ENCODE results near the gene HNRNPL. TPM values are rescaled to one million over a fixed set of nuclear protein-coding genes. Genes with fewer than 3 reads are reported as not detected.

HNRNPL gene
- total and polyA plus RNA-seq, 2 donors, result 198 to 269 TPM

- WGBS, result 93% methylated on average over 19 of the region's 19 CpGs
- H3K36me3 ChIP-seq (ENCODE audit: control insufficient read depth in 2 of 2, insufficient read depth in 2 of 2, low read length in 1 of 2), result peaks cover 76 to 83% of the 10 kb centered on the region in 2 donors
- no peaks in the 10 kb centered on the region for H3K27me3 ChIP-seq (ENCODE audit: control insufficient read depth in 2 of 2, insufficient read depth in 1 of 2, low read length in 1 of 2)
- H3K27ac ChIP-seq (ENCODE audit: low read depth in 1 of 2, low read length in 1 of 2), result no peak overlapping the region
- no peaks in the 10 kb centered on the region for H3K9me3 ChIP-seq (ENCODE audit: control insufficient read depth in 2 of 2, insufficient read depth in 1 of 2, low read length in 1 of 2)
- H3K4me1 ChIP-seq (ENCODE audit: control insufficient read depth in 2 of 2, insufficient read depth in 2 of 2, low read length in 2 of 2), result peaks cover 7 to 21% of the 10 kb centered on the region in 2 donors
- no peak for DNase-seq (ENCODE audit: low read depth in 6 of 9, low spot score in 9 of 9)
- H3K4me3 ChIP-seq (ENCODE audit: low read length in 2 of 2), result no peak overlapping the region
Observed at GRCh38 chr19:38838208-38838985, 11.4 kb downstream of the HNRNPL start.

DNA sequence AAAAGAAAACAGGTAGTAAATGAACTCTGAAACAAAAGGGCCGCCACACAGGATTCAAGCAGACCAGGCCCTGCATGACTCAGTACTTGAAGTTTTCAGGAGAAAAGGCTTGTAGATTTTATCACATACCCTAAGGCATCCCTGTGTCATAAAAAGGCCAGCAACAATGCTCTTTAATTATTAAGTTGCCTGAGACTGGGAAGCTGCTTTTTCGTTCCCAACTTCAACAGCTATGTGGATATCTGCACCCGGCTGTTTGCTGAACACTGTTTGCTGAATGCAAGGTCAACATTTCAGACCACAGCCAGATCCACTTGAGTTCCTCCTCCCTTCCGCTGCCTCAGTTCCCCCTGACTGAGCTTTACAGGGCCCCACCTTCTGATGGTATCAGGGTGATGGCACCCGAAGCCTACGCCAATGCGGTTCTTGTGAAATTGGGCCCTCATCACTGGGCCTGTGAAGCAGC, 12.1 kb downstream of the HNRNPL start:
- no peak overlapping the region for H3K4me3 ChIP-seq (ENCODE audit: low read length in 2 of 2)
- no peak overlapping the region for H3K27ac ChIP-seq (ENCODE audit: low read depth in 1 of 2, low read length in 1 of 2)
- no peaks in the 10 kb centered on the region for H3K27me3 ChIP-seq (ENCODE audit: control insufficient read depth in 2 of 2, insufficient read depth in 1 of 2, low read length in 1 of 2)
- no peak for DNase-seq (ENCODE audit: low read depth in 6 of 9, low spot score in 9 of 9)
- peaks cover 69 to 76% of the 10 kb centered on the region in 2 donors for H3K36me3 ChIP-seq (ENCODE audit: control insufficient read depth in 2 of 2, insufficient read depth in 2 of 2, low read length in 1 of 2)
- no peaks in the 10 kb centered on the region for H3K9me3 ChIP-seq (ENCODE audit: control insufficient read depth in 2 of 2, insufficient read depth in 1 of 2, low read length in 1 of 2)
- 98% methylated on average over 7 of the region's 7 CpGs for WGBS
- peaks cover under 1 to 14% of the 10 kb centered on the region in 2 donors for H3K4me1 ChIP-seq (ENCODE audit: control insufficient read depth in 2 of 2, insufficient read depth in 2 of 2, low read length in 2 of 2)

- H3K27ac ChIP-seq (ENCODE audit: low read depth in 1 of 2, low read length in 1 of 2), result no peak overlapping the region
- H3K4me1 ChIP-seq (ENCODE audit: control insufficient read depth in 2 of 2, insufficient read depth in 2 of 2, low read length in 2 of 2), result peaks cover 0 to 11% of the 10 kb centered on the region in 2 donors
- H3K36me3 ChIP-seq (ENCODE audit: control insufficient read depth in 2 of 2, insufficient read depth in 2 of 2, low read length in 1 of 2), result peaks cover 64 to 70% of the 10 kb centered on the region in 2 donors
- no peak overlapping the region for H3K4me3 ChIP-seq (ENCODE audit: low read length in 2 of 2)
- WGBS, result 98% methylated on average over 6 of the region's 6 CpGs
- DNase-seq (ENCODE audit: low read depth in 6 of 9, low spot score in 9 of 9), result no peak
- no peaks in the 10 kb centered on the region for H3K9me3 ChIP-seq (ENCODE audit: control insufficient read depth in 2 of 2, insufficient read depth in 1 of 2, low read length in 1 of 2)
- H3K27me3 ChIP-seq (ENCODE audit: control insufficient read depth in 2 of 2, insufficient read depth in 1 of 2, low read length in 1 of 2), result no peaks in the 10 kb centered on the region
Observed at GRCh38 chr19:38836983-38837626, 12.7 kb downstream of the HNRNPL start.

GRCh38 chr19:38836159-38836982, 13.4 kb downstream of the HNRNPL start:
- 97% methylated on average over 8 of the region's 8 CpGs for WGBS
- H3K4me3 ChIP-seq (ENCODE audit: low read length in 2 of 2), result no peak overlapping the region
- no peaks in the 10 kb centered on the region for H3K27me3 ChIP-seq (ENCODE audit: control insufficient read depth in 2 of 2, insufficient read depth in 1 of 2, low read length in 1 of 2)
- no peak for DNase-seq (ENCODE audit: low read depth in 6 of 9, low spot score in 9 of 9)
- H3K36me3 ChIP-seq (ENCODE audit: control insufficient read depth in 2 of 2, insufficient read depth in 2 of 2, low read length in 1 of 2), result peaks cover 56 to 63% of the 10 kb centered on the region in 2 donors
- no peaks in the 10 kb centered on the region for H3K9me3 ChIP-seq (ENCODE audit: control insufficient read depth in 2 of 2, insufficient read depth in 1 of 2, low read length in 1 of 2)
- no peak overlapping the region for H3K27ac ChIP-seq (ENCODE audit: low read depth in 1 of 2, low read length in 1 of 2)
- peaks cover 0 to 3% of the 10 kb centered on the region in 2 donors for H3K4me1 ChIP-seq (ENCODE audit: control insufficient read depth in 2 of 2, insufficient read depth in 2 of 2, low read length in 2 of 2)

DNA sequence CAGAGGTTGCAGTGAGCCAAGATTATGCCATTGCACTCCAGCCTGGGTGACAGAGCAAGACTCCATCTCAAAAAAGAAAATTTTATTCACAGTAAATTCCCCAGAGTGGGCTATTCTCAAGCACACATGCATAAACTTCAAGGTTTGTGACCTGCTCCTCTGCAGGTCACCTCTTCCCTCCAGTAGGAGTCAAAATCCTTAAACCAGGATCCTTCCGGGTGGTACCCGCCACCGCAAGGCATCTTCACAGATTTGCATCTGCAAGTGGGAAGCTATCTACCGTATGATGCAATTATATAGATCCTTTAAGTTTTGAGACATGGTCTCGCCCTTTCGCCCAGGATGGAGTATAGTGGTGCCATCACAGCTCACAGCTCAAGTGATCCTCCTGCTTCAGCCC, 15.2 kb downstream of the HNRNPL start:
- no peaks in the 10 kb centered on the region for H3K27me3 ChIP-seq (ENCODE audit: control insufficient read depth in 2 of 2, insufficient read depth in 1 of 2, low read length in 1 of 2)
- H3K4me3 ChIP-seq (ENCODE audit: low read length in 2 of 2), result no peak overlapping the region
- no peak overlapping the region for H3K27ac ChIP-seq (ENCODE audit: low read depth in 1 of 2, low read length in 1 of 2)
- peaks cover 2 to 10% of the 10 kb centered on the region in 2 donors for H3K4me1 ChIP-seq (ENCODE audit: control insufficient read depth in 2 of 2, insufficient read depth in 2 of 2, low read length in 2 of 2)
- WGBS, result 99% methylated on average over 6 of the region's 6 CpGs
- peaks cover 46% of the 10 kb centered on the region in 2 donors for H3K36me3 ChIP-seq (ENCODE audit: control insufficient read depth in 2 of 2, insufficient read depth in 2 of 2, low read length in 1 of 2)
- no peak for DNase-seq (ENCODE audit: low read depth in 6 of 9, low spot score in 9 of 9)
- H3K9me3 ChIP-seq (ENCODE audit: control insufficient read depth in 2 of 2, insufficient read depth in 1 of 2, low read length in 1 of 2), result no peaks in the 10 kb centered on the region

DNA sequence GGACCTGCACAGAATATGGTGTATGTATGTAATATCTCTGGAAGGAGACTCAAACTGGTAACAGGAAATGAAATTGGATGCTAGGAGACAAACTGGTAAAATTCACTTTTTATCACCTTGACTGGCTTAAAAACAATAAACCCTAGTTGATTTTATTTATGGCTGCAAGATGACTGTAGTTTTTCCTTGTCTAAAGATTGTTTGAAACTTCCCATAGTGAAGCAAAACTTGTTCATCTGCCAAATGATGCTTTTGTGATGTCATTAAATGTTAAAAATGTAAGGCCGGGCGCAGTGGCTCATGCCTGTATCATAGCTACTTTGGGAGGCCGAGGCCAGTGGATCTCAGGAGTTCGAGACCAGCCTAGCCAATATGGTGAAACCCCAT, 15.7 kb downstream of the HNRNPL start:
- no peak for DNase-seq (ENCODE audit: low read depth in 6 of 9, low spot score in 9 of 9)
- Histone ChIP-seq H3K27ac (ENCODE audit: low read depth in 1 of 2, low read length in 1 of 2) (no peak overlapping the region), H3K27me3 (ENCODE audit: control insufficient read depth in 2 of 2, insufficient read depth in 1 of 2, low read length in 1 of 2) (no peaks in the 10 kb centered on the region), H3K4me1 (ENCODE audit: control insufficient read depth in 2 of 2, insufficient read depth in 2 of 2, low read length in 2 of 2) (peaks cover 2 to 10% of the 10 kb centered on the region in 2 donors), H3K9me3 (ENCODE audit: control insufficient read depth in 2 of 2, insufficient read depth in 1 of 2, low read length in 1 of 2) (no peaks in the 10 kb centered on the region), H3K4me3 (ENCODE audit: low read length in 2 of 2) (no peak overlapping the region), H3K36me3 (ENCODE audit: control insufficient read depth in 2 of 2, insufficient read depth in 2 of 2, low read length in 1 of 2) (peaks cover 41 to 42% of the 10 kb centered on the region in 2 donors)
- 96% methylated on average over 4 of the region's 4 CpGs for WGBS

GRCh38 chr19:38833092-38833425, 16.7 kb downstream of the HNRNPL start:
- no peak for DNase-seq (ENCODE audit: low read depth in 6 of 9, low spot score in 9 of 9)
- H3K4me1 ChIP-seq (ENCODE audit: control insufficient read depth in 2 of 2, insufficient read depth in 2 of 2, low read length in 2 of 2), result peaks cover 2 to 10% of the 10 kb centered on the region in 2 donors
- no peaks in the 10 kb centered on the region for H3K27me3 ChIP-seq (ENCODE audit: control insufficient read depth in 2 of 2, insufficient read depth in 1 of 2, low read length in 1 of 2)
- H3K27ac ChIP-seq (ENCODE audit: low read depth in 1 of 2, low read length in 1 of 2), result no peak overlapping the region
- WGBS, result 96% methylated on average over 7 of the region's 7 CpGs
- peaks cover 30 to 31% of the 10 kb centered on the region in 2 donors for H3K36me3 ChIP-seq (ENCODE audit: control insufficient read depth in 2 of 2, insufficient read depth in 2 of 2, low read length in 1 of 2)
- no peak overlapping the region for H3K4me3 ChIP-seq (ENCODE audit: low read length in 2 of 2)
- H3K9me3 ChIP-seq (ENCODE audit: control insufficient read depth in 2 of 2, insufficient read depth in 1 of 2, low read length in 1 of 2), result no peaks in the 10 kb centered on the region

GRCh38 chr19:38831142-38831605, 18.6 kb downstream of the HNRNPL start:
- H3K4me3 ChIP-seq (ENCODE audit: low read length in 2 of 2), result peak overlapping the region; percentile 69 to 91
- no peaks in the 10 kb centered on the region for H3K9me3 ChIP-seq (ENCODE audit: control insufficient read depth in 2 of 2, insufficient read depth in 1 of 2, low read length in 1 of 2)
- no peaks in the 10 kb centered on the region for H3K27me3 ChIP-seq (ENCODE audit: control insufficient read depth in 2 of 2, insufficient read depth in 1 of 2, low read length in 1 of 2)
- H3K27ac ChIP-seq (ENCODE audit: low read depth in 1 of 2, low read length in 1 of 2), result peak overlapping the region; percentile 22 to 64
- 10% methylated on average over 16 of the region's 16 CpGs for WGBS
- peaks cover 17 to 21% of the 10 kb centered on the region in 2 donors for H3K36me3 ChIP-seq (ENCODE audit: control insufficient read depth in 2 of 2, insufficient read depth in 2 of 2, low read length in 1 of 2)
- peak in 1 of 9 donors; percentile 9 for DNase-seq (ENCODE audit: low read depth in 6 of 9, low spot score in 9 of 9)
- peaks cover 2 to 10% of the 10 kb centered on the region in 2 donors for H3K4me1 ChIP-seq (ENCODE audit: control insufficient read depth in 2 of 2, insufficient read depth in 2 of 2, low read length in 2 of 2)

All from thymus (tissue), 11 donors.